Inflammatory macrophage (primary cell): Measurements from ENCODE around the gene VANGL1.
A peak's percentile ranks its signal among the peaks of the same experiment; 100 is the strongest.

Source experiments
- DNase-seq, 2 donors: peaks; one replicate each; pipeline ENCODE4 v3.0.0-alpha.2; 2020 to 2022

VANGL1 gene

DNA sequence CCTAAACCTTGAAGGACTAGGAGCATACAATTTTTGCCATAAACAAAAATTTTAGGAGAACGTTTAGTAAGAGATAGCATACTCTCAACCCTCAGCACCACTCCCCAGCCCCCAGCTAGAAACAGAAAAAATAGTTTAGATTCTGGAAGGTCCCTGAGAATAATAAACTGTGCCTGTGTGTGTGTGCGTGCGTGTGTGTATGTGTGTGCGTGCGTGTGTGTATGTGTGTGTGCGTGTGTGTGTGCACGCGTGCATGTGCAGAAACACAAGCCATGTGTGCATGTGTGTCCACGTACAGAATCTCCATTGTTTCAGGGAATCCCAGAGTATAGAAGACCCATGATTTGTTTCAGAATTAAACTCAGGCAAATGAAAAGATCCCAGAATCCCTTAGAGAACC, 64.2 kb downstream of the VANGL1 start:
- DNase-seq = no peak

DNA sequence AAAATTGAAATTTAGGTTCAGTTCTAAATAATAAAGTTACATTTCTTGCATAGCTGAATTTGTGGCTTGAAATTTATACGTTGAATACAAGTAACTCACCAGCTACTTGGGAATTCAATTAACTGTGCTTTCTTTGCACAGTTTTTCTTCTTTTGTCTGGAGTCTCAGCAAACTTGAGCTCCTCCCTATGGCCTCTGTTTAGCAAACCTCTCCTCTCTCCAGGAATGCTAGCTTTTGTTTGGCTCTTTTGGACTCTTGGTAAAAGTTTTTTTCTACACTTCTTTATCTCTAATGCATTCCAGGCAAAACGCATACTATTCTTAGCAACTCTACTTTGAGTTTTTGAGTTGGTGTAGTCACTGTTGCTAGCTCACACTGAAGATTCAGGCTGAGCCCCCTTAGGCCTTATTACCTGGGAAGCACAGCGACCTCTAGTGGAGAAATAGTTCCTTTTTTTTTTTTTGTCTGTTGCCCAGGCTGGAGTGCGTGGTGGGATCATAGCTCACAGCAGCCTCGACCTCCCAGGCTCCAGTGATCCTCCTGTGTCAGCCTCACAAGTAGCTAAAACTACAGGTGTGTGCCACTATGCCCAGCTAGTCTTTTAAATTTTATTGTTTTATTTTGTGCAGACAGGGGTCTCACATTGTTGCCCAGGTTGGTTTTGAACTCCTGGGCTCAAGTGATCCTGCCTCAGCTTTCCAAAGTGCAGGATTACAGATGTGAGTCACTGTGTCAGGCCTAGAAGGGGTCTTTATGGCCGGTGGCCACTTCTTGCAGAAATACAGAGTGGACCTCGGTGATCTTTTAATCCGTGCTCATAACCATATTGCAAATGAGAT, 65.0 kb downstream of the VANGL1 start:
- DNase-seq = peak; percentile 37 to 39

GRCh38 chr1:115710859-115711624, 69.3 kb downstream of the VANGL1 start:
- DNase-seq = no peak

DNA sequence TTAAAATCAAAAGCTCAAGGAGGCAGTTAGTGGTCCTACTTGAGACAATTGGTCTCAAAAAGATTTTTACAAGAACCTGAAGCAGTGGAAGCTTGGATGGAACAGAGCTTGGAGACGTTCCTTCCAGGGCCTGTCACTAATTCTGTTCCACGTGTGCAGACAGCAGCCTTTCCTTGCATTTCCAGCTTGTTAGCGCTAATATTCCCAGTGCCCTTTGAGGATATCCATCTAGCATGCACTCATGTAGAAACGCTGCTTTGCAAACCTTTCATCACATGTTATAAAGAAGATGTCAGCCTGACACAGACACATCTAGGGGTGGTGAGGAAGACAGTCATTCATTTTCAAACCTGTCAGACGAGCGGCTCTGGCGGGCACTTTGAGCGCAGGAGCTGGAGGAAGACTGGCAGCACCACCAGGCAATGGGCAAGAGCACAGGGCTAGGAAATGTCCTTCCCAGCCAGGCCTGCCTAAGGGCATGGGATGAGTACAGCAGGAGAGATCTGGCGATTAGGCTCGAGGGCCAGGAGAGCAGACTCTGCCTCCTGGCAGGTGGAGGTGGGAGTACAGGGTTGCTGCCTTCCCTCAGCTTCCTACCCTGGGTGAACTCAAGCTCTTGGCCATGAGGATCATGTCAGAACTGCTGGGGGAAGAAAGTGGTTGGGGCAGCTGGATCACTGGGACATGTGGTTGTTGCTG, 71.3 kb downstream of the VANGL1 start:
- DNase-seq = no peak

GRCh38 chr1:115713906-115714305, 72.1 kb downstream of the VANGL1 start:
- DNase-seq = no peak

- no peak for DNase-seq
Observed at GRCh38 chr1:115714572-115715141, 72.9 kb downstream of the VANGL1 start.

GRCh38 chr1:115717541-115717940, 75.8 kb downstream of the VANGL1 start:
- peak in 1 of 2 donors; percentile 27 for DNase-seq

- DNase-seq = no peak
Observed at GRCh38 chr1:115718011-115718754, 76.4 kb downstream of the VANGL1 start.

GRCh38 chr1:115719285-115719684, 77.5 kb downstream of the VANGL1 start:
- DNase-seq = no peak

GRCh38 chr1:115722221-115722620, 80.5 kb downstream of the VANGL1 start:
- no peak for DNase-seq

DNA sequence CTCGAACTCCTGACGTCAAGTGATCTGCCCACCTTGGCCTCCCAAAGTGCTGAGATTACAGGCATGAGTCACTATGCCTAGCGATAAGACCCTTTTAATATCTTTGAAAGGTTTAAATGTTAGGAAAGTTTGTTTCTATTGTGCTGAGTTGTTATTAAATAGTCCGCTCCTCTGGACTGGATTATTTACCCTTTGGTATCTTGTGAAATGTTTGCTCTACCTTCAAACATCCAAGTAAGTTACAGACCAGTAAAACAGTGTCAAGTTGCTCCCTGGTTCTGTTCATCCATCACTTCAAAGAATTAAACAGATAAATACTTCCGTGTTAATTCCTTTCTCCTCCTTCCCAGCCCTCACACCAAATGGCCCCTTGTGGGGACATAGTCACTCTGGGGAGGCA, 82.0 kb downstream of the VANGL1 start:
- no peak for DNase-seq

GRCh38 chr1:115725600-115725999, 83.8 kb downstream of the VANGL1 start:
- DNase-seq = no peak

GRCh38 chr1:115726161-115726560, 84.4 kb downstream of the VANGL1 start:
- DNase-seq = no peak

GRCh38 chr1:115726570-115726969, 84.8 kb downstream of the VANGL1 start:
- DNase-seq = no peak

GRCh38 chr1:115727706-115728249, 86.0 kb downstream of the VANGL1 start:
- DNase-seq = peak; percentile 96 to 98

- DNase-seq = peak in 1 of 2 donors; percentile 60
Observed at GRCh38 chr1:115728341-115728740, 86.6 kb downstream of the VANGL1 start.

DNA sequence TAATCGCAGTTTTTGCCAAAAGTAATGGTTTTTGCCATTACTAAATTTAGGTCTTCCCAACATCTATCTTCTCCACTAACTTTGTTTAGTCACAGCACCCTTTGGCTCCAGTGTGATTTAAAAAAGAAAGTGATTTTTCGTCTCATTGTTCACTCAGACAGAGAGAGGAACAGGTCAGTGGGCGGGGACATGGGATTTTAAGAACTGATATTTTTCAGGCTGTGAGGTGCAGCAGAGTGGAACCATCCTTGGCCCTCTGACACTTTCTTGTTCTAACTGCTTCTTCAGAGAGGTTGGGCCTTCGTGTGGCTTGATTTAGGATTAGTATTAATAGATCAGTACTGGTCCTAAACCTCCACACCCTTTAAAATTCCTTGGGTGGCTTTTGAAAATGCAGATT, 88.0 kb downstream of the VANGL1 start:
- DNase-seq = peak; percentile 42 to 59

DNA sequence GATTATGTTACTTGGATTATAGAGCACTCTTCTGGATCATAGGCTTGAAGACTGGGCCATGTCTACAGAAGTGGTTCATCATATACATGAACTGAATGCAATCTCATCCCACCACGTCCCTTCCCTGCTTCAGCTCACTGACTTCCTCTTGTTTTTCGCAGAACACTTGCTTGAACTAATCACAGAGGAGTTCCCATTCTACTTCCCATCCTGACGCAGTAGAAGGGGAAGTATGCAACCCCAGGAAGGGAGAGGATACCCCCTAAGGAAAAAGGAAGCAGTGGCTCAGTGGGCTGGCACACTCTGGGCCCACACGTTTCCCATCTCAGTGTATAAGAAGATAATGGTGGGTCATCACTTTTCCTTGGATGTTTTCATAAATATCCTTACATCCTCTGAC, 90.5 kb downstream of the VANGL1 start:
- peak; percentile 90 to 93 for DNase-seq

DNA sequence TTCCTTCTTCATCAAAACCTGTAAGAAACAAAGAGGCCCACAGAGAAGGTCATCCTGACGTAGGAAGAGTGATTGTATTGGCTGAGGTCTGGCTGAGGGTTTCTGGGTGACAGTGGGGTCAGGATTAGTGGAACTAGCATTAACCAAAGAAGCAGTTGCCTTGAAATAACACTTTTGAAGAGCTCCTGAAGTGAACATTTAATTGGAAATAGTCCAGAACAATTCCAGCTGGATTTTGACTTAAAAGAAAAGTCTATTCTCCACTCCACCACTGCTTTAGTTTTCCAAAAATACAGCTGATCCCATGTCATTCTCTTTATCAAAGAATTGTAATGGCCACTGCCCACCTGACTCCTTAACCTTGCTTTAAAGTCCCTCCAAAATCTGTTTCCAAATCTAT, 99.0 kb downstream of the VANGL1 start:
- no peak for DNase-seq

DNA sequence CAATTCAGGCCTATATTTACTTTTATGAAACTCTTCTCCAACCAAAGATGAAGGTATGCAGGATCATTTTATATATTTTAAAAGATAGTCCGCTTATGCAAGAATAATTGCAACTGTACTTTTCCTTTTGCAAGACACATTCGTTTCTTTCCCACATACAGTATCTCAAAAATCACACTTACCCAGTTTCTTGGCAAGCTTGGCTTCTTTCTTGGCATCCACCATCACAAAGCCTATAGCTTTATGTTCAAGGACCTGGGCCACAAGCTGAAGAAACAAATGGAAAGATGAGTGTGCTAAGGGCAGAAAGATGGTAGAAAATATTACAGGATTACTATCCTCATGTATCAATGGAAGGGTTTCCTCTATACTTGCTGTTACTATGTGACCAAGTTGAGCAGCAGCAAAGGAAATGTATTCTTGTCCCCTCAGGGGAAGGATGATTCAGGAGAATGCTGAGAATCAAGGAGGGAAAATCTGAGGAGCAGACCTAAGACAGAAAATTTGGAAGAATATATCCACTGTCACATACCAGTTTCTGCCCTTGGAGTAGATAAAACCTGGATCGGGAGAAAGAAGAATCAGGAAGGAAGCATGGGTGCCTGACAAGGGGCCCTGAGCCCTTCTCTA, 103.0 kb downstream of the VANGL1 start:
- DNase-seq = no peak

GRCh38 chr1:115746021-115746690, 104.4 kb downstream of the VANGL1 start:
- DNase-seq = no peak
